NCI-H2029 treated with DMSO at 0.1 percent for 48 hours (cell line): Measurements from ENCODE around the gene ACTR5.
A peak's percentile ranks its signal among the peaks of the same experiment; 100 is the strongest.

Experiments used
- DNase-seq: peaks from one replicate; lab custom pipeline; 2025; lab: John Stamatoyannopoulos, UW

ACTR5 gene

DNA sequence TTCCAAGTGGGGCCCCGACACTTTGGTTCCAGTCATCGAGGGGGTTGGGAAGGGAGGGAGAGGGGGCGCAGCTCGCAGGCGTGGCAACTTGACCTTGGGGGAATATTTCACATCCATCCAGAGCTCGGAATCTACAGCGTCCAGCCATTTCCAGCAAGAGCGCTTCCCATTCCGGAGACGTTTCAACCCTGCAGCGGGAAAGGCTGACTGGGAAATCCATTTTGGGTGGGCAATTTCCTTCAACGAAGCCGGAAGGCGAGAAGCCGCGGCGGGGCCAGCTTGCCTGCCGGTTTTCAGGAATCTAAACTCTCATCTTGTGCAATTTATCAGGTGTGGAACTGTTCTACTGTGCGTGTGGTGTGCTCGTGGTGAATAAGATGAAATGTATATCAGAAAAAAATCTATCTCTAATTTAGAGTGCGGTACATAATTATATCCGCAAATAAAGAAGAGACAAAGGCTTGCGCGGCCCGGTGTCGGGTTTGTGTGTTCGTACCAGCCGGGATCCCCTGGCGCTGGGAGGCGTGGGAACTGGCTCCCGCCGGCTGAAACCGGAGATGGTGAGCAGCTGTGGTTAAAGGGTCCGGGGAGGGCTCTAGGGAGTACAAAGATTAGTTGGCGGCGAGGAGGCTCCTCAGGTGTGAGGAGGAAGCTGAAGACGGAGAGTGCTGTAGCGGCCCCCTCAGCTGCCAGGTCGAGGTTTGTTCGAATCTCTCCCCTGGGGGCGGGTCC, 19.2 kb upstream of the ACTR5 start:
- peak; percentile 54 for DNase-seq

DNA sequence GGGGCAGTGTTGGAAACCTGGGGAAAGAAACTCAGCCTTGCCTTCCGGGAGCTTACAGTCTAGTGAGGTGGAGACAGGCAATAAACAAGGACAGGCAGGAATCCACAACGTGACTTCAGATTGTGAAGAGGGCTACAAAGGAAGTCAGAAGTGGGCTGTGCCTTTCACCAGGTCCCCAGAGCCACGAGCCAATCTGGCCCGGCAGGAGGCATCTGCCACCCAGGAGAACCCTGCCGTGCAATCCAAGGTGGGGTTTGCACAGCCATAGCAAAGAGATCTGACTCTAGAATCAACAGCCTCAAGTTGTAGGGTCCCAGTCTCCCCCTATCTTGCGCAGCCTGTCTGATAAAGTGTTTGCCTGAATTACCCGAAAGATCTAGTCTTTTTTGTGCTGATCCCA, 18.5 kb upstream of the ACTR5 start:
- DNase-seq = no peak

DNA sequence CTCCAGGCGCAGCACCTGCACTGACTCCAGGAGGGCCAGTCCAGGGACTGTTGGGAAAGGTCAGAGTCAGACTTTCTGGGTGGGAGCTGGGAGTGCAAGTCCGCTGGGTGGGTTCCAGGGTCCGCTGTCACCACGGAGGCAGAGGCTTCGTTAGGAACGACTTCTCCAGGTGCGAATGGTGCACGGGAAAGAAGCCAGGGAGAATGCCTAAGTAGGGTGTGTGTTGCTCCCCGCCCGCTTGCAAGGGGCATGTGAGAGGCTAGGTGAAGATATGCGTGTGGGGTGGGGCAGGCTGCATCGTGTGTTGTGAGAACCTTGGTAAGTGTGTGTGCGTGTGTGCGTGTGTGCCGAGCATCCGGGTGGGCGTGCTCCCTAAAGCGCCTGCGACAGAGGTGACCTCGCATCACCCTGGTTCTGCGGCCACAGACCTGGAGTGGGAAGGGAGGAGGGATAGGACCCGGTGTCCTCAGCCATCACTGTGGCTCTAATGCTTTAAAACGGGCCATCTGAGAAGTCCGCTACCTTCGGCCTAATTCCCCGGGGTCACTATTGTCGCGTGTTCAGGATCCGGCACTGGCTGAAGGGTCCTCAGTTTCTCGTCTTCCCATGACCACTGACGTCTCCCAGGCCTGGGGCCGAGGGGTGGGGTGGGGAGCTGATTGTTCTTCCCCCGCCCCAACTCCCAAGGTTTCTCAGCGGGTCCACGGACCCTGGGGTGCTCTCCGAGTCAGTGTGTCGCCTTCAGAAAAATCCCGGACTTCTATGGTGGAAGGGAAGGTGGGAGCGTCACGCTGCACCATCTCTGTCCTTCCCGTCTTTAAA, 17.9 kb upstream of the ACTR5 start:
- DNase-seq = no peak

DNA sequence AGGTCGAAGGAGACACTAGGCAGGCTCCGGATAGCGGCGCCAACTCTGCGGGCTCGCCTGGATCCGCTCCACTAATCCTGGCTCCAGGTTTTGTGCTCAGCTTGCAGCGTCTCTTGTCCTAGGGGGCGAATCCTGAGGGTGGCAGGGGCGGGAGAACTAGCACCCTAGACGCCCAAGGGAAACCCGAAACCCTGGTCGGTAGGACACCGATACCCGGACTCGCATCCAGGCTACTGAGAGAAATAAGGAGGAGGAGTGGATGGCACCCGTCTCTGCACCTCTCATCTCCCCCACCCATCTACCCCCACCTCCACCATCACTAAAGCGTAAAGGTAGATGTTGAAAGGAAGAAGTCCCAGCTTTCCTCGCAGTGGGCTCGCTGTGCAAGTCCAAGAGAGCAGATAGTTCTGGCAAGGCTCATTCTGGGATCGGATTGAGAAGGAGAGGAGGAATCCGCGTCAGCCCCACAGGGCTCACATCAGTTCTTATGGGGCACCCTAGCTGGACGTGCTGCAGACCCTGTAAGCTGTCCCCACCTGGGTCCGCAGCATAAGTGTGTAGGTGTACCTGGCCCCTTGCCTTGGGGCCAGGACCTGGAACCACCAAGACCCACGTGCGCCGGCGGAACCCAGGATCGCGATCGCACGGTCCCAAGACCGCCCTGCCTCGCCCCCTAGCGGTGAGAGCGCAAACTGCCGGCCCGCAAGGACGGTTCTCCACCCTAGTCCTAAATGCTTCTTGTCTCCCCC, 17.1 kb upstream of the ACTR5 start:
- DNase-seq = peak; percentile 35

DNA sequence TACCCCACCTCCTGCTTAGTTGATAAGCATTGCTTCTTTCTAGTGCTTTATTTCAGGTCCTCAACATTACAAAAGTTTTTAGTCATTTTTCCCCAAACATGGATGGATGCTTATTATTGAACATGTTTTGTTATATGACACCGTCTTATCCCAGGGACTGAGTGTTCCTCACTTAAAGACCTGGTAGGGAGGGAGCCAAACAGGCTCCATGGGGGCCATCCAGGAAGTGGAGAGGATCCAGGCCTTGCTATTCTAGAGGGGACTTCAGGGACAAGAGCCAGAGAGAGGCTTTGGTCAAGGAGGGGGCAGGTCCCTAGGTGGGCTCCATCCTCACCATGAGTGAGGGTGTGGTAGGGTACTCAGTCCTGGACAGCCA, 16.5 kb upstream of the ACTR5 start:
- peak; percentile 28 for DNase-seq

DNA sequence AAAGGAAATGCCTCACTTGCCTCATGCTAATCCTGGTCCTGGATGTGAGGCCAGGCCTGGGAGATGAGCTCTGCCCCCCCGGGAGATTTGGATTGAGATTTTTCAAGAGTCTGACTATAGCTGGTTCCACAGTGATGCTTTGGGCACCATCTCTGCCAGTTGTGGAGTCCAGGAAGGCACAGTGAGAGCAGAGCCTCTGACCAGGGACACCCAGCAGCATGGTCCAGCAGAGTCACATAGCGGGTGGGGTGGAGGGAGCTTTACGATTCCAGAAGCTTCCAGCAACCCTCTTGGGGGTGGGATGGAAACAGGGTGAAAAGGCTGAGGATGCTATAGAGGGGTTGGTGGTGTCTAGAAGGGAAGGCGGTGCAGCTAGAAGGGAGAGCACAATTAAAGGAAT, 15.3 kb upstream of the ACTR5 start:
- DNase-seq = no peak

DNA sequence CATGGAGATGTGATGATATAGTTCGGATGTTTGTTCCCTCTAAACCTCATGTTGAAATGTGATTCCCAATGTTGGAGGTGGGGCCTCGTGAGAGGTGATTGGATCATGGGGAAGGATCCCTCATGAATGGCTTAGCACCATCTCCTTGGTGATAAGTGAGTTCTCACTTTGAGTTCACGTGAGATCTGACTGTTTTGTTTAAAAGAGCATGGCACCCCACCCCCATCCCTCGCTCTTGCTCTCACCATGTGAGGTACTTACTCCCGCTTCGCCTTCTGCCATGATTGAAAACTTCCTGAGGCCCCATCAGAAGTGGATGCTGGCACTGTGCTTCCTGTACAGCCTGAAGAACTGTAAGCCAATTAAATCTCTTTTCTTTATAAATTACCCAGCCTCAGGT, 13.1 kb upstream of the ACTR5 start:
- DNase-seq = no peak

DNA sequence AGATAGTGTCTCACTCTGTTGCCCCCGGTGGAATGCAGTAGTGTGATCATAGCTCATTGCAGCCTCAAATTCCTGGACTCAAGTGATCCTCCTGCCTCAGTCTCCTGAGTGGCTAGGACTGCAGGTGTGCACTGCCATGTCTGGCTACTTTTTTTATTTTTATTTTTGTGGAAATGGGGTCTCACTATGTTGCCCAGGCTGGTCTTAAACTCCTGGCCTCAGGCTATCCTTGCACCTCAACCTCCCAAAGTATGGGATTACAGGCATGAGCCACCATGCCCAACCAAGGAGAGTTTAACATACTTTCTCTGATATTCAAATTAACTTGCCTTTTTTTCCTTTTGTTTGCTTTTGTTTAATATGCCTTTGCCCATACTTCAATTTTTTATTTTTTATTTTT, 10.4 kb upstream of the ACTR5 start:
- no peak for DNase-seq

DNA sequence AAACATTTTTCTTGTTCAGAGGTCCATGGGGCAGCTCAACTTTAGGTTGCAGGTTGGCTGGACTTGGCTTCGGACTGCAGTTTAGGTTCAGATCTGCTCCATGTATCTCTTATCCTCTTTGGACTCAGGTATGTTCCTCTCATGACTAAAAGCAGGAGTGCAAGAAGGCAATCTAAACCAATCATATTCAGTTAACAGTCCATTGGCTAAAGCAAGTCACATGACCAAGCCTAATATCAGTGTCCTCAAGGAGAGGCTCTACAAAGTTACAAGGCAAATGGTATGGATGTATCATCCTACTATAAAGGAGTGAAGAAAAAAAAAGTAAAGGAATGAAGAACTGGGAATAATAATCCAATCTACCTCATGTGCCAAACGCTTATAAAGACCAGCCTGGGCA, 2.5 kb upstream of the ACTR5 start:
- no peak for DNase-seq

DNA sequence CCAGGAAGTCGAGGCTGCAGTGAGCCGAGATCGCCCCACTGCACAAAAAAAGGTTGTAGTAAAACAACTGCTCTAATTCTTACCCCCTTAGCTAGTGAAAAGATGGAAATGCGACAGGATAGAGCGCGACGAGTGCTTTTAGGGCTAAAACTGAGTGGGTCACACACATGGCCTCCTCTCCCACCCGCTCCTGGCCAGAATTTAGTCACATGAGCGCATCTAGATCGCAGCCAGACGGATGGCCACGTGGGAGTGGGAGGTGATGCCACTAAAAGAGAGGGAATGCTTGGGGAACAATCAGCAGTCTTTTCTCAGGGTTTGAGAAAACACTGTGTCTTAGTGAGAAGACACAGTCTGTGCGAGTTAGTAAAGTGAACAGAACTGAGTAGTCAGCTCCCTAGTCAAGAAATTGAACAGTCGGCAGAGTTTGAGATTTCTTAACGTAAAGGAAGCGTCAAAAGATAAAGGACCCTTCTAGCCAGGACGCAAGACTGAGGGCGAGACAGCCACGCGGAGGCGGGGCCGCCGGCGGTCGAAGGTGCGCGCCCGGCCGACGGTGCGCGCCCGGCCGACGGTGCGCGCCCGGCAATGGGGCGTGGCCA, 664 bp upstream of the ACTR5 start:
- no peak for DNase-seq

DNA sequence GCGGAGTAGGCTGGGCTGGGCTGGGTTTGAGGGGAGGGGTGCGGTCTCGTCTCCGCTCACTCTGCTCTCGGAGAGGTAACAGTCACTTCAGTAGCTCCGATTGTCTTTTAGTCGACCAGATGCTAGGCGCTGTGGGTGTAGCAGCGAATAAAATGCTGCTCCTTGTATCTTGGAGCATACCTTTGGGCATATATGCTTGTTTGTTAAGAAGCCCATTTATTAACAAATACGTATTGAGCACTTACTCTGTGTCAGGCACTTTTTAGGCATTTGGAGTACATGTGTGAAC, 545 bp downstream of the ACTR5 start:
- no peak for DNase-seq

DNA sequence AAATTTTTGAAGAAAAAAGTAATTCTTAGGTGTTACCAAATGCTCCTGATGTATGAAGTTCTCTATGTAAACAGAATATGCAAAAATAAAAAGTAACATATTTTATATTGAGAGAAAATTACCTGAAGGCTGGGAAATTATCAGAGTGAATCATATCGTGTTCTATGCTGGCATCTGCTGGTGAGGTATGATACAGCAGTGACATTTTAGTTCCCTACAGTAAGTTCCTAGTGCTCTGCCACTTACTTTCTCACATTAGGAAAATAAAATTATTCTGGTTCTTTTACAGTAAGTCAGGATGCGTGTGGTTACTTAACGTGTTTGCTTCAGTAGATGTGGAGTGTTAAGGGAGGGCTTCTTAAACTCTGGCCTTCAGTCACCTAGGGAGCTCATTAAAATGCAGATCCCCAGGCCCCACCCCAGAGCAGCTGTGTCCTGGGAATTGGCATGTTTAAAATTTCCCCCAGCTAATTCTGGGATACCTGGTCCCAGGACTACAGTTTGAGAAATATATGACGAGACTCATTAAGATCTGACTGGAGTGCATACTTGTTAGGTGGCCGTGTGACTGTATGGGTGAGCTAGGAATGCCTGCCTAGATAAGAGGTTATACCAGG, 3.2 kb downstream of the ACTR5 start:
- DNase-seq = peak; percentile 39

DNA sequence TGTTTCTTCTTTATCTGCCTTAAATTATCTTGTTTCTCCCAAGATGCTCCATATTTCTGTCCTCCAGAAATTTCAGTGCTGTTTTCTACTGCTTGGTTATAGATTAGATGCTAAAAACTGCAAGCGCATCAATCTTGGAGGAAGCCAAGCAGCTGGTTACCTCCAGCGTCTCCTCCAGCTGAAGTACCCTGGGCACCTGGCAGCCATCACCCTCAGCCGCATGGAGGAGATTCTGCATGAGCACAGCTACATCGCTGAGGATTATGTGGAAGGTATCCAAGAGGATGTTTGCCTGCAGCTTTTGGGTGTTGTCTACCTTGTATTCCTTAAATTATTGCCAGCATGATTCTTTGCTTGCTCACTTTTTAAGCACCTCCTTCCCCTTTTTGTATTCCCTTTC, 3.8 kb downstream of the ACTR5 start:
- DNase-seq = no peak

DNA sequence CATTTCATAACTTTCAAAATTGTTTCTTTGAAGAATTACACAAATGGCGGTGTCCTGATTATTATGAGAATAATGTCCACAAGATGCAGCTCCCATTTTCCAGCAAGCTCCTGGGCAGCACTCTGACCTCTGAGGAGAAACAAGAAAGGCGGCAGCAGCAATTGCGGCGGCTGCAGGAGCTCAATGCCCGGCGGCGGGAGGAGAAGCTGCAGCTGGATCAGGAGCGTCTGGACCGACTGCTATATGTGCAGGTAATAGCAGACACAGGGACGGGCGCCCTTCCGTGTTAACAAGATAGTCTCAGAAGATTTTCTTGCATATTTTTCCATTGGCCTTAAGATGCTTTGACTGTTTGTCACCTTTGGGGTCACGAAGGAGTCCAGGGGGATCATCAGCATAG, 6.7 kb downstream of the ACTR5 start:
- DNase-seq = no peak

DNA sequence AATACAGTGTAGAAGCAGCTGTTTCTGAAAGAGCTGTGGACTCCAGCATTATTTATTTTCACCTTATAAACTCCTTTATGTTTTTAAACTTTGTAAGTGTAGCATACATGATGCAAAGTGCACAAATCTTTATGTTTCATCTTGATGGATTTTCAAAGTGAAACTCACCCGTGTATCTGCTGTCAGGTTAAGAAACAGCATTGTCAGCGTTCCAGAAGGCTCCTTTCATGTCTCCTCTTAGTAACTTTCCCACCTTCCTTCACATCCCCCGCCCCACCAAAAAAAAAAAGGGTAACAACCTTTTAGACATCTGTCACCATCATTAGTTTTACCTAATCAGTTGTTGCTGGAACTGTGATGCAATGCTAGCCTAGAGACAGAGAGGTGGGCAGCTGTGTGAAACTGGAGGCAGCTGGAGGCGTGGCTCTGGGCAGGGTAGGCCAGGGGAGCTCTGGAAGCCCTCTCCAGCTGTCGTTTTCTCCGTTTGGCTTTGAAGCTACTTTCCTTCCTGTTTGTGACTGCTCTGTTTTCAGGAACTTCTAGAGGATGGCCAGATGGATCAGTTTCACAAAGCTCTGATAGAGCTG, 7.2 kb downstream of the ACTR5 start:
- DNase-seq = no peak

DNA sequence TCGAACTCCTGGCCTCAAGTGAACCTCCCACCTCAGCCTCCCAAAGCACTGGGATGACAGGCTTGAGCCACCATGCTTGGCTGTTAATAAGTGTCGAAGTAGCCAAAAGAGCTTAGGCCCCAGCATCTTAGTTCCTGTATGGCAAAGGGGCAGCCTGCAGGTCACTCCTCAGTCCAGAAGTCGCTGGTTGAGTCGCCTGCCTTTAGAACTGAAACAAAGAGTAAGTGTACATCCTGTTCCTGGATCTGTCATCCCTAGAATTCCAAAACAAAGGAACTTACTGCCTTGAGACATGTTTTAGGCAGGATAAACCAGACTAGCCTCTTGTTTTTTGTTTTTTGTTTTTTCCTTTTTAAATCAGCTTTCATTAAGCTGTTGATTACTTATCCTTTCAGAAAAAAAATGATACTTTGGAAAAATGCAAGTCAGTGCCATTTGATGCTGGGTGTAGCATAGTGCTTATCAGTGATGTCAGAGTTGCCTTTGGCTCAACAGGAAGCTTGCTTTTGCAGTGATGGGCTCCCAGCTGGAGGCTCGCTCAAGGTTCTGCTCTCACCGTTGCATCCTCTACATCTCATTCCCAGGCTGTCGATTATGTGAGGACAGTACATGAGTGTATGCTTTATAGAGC, 9.0 kb downstream of the ACTR5 start:
- no peak for DNase-seq

DNA sequence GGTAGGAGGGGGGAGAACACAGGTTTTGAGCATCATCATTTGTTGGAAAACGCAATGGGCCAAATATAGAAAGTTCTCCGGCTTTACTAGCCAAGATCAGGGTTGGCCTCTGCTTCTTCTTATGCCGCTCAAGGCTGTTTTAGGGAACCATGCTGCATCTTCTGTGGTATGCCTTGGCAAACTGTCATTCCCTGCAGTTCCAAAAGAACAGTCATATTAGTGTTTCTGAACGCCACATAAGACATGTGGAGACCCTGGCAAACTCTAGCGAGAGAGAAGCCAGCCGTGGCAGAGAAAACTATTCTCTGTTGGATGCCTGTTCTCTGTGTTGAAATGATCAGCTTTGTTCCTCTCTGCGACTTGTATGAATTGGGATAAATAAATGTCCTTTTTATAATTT, 10.8 kb downstream of the ACTR5 start:
- DNase-seq = no peak

DNA sequence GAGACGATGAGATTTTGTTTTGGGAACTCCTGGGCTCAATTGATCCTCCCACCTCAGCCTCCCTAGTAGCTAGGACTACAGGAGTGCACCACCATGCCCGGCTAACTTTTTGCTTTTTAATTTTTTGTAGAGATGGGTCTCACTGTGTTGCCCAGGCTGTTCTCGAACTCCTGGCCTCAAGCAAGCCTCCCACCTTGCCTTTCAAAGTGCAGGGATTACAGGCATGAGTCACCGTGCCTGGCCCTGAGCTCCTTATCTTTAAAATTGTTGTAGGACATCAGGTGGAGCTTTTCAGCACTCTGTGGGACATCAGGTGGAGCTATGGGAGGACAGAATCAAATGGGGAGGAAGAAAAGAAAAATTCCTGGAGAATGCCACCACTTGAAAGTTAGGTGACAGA, 12.7 kb downstream of the ACTR5 start:
- DNase-seq = no peak

DNA sequence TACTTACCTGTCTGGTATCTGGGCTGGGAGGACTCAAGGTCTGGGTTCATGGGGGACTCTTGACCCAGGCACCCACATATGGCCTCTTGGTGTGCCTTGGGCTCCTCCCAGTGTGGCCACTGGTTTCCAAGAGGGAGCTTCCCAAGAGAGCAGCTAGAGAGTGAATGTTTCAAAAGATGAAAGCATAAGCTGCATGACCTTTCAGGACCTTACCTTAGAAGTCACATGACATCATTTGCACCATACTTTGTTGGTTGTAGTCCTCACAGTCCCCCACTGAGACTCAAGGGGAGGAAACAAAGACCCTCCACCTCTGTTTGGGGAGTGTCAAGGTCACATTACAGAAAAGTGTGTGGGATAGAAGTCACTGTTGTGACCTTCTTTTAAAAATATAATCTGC, 13.9 kb downstream of the ACTR5 start:
- no peak for DNase-seq

DNA sequence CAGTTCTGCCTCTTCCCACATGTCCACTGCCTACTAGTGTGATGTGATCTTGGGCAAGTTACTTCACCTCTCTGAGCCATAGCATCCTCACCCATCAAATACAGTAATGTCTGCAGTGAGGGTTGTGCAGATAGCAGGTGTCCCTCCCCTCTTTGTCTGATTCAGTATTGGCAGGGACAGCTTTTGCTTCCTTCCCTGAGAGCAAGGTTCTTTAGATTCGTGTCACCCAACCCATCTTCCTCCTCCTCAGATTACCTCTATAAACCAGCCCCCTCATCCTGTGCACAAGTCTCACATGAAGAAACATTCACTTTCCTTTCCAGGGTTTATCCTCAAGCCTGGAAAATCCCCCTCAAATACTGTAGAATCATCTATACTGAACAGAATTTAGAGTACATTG, 15.4 kb downstream of the ACTR5 start:
- DNase-seq = no peak

DNA sequence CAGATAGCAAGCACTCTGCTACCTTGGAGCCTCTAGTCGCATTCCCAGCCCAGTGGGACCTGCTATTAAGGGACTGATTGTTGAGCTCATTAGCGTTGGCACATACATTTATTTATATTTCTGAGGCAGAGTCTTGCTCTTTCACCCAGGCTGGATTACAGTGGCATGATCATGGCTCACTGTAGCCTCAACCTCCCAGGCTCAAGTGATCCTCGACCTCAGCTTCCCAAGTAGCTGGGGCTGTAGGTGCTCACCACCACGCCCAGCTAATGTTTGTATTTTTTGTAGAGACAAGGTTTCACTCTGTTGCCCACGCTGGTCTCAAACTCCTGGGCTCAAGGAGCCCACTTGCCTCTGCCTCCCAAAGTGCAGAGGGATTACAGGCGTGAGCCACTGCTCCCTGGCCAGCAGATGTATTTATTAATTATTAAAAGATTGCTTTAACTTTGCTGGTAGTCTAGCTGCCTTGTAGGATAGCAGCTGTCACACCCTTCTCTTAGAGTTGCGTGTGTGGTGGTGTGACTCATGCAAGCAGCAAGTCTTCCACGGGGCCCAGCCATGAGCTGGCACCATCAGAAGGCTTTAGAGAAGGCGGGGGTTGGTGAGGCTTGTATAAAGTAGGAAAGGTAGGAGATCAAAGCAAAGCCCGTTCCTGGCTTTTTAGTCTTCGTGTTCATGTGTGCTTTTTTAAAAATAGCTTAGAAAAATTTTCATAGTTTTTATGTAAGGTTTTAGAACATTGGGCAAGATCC, 16.5 kb downstream of the ACTR5 start:
- DNase-seq = no peak
